ENCODE results near the gene CALML5.
"Not testable (repeated sequence)": the region's sequence is repeated elsewhere in the genome, so short reads cannot be mapped to it uniquely, and the experiment has no call there.

The CALML5 gene

GRCh38 chr10:5479481-5480161 lies 19.7 kb downstream of the CALML5 start:
- no peak for DNase-seq

GRCh38 chr10:5478694-5479305 lies 20.6 kb downstream of the CALML5 start:
- DNase-seq: no peak

GRCh38 chr10:5477948-5478693 lies 21.2 kb downstream of the CALML5 start:
- DNase-seq: no peak

GRCh38 chr10:5476918-5477525 lies 22.3 kb downstream of the CALML5 start:
- DNase-seq: no peak

- DNase-seq: not testable (repeated sequence)
These were observed 23.2 kb downstream of the CALML5 start for GRCh38 chr10:5475974-5476807.

GRCh38 chr10:5475088-5475487 lies 24.3 kb downstream of the CALML5 start:
- not testable (repeated sequence) for DNase-seq

- not testable (repeated sequence) for DNase-seq
These were observed 24.7 kb downstream of the CALML5 start for GRCh38 chr10:5474642-5475041.

GRCh38 chr10:5470062-5470751 lies 29.2 kb downstream of the CALML5 start:
- DNase-seq: no peak

GRCh38 chr10:5469353-5470061 lies 29.9 kb downstream of the CALML5 start:
- DNase-seq: no peak

GRCh38 chr10:5468262-5469106 lies 30.9 kb downstream of the CALML5 start:
- DNase-seq: no peak

- no peak for DNase-seq
These were observed 31.6 kb downstream of the CALML5 start for GRCh38 chr10:5467634-5468255.

GRCh38 chr10:5467207-5467535 lies 32.2 kb downstream of the CALML5 start:
- DNase-seq: no peak

GRCh38 chr10:5466451-5467206 lies 32.7 kb downstream of the CALML5 start:
- no peak for DNase-seq

- no peak for DNase-seq
These were observed 33.4 kb downstream of the CALML5 start for GRCh38 chr10:5465976-5466450.

GRCh38 chr10:5464546-5464945 lies 34.8 kb downstream of the CALML5 start:
- DNase-seq: no peak

GRCh38 chr10:5462841-5463293 lies 36.5 kb downstream of the CALML5 start:
- DNase-seq: no peak

GRCh38 chr10:5461914-5462840 lies 37.2 kb downstream of the CALML5 start:
- no peak for DNase-seq

- no peak for DNase-seq
These were observed 38.2 kb downstream of the CALML5 start for GRCh38 chr10:5461203-5461588.

Measured in stimulated activated CD4-positive, alpha-beta T cell treated with anti-CD3 and anti-CD28 coated beads, Interleukin-4, amount 100 ng/mL, for 1 hour (primary cell).